Measurements from ENCODE around the gene GPATCH8.
A peak's percentile ranks its signal among the peaks of the same experiment; 100 is the strongest.

DNA sequence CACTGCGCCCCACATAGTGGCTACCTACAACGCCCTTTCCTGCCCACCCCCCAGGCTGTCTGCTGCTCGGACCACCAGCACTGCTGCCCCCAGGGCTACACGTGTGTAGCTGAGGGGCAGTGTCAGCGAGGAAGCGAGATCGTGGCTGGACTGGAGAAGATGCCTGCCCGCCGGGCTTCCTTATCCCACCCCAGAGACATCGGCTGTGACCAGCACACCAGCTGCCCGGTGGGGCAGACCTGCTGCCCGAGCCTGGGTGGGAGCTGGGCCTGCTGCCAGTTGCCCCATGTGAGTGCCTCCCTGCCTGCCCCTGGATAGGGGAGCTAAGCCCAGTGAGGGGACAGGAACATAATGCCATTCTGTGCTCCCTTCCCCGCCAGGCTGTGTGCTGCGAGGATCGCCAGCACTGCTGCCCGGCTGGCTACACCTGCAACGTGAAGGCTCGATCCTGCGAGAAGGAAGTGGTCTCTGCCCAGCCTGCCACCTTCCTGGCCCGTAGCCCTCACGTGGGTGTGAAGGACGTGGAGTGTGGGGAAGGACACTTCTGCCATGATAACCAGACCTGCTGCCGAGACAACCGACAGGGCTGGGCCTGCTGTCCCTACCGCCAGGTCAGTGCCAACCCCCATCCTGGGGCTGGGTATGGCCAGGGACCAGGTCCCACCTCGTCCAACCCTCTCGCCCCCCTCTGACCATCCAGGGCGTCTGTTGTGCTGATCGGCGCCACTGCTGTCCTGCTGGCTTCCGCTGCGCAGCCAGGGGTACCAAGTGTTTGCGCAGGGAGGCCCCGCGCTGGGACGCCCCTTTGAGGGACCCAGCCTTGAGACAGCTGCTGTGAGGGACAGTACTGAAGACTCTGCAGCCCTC is 151.0 kb downstream of the GPATCH8 start:
- no peak for TF ChIP-seq CTCF (IDR thresholded peaks at IDR 0.05 in 8 of 11, conservative IDR thresholded peaks at IDR 0.05 in 3 of 11)
- no peak for TF ChIP-seq POLR2A (IDR thresholded peaks at IDR 0.05)
- peak in 1 of 3 donors; percentile 56 for TF ChIP-seq POLR2AphosphoS5 (IDR thresholded peaks at IDR 0.05)
